Osteocyte (in vitro differentiated cells): Measurements from ENCODE around the gene ASTN2. TPM values are rescaled to one million over a fixed set of nuclear protein-coding genes. Genes with fewer than 3 reads are reported as not detected.

ENCODE experiments used
- DNase-seq: peaks from one replicate; pipeline ENCODE4 v3.0.0; 2021; ENCODE audit warnings: mixed read lengths; ENCODE audit not compliant: unreplicated experiment; ENCODE audit errors: extremely low spot score
- H3K27ac Mint-ChIP-seq: one replicate; pipeline ENCODE4 v1.8.0; 2021; ENCODE audit warnings: mild to moderate bottlenecking, mixed read lengths; ENCODE audit not compliant: unreplicated experiment
- H3K27me3 Mint-ChIP-seq: one replicate; pipeline ENCODE4 v1.8.0; 2021; ENCODE audit warnings: mixed read lengths; ENCODE audit not compliant: unreplicated experiment
- H3K36me3 Mint-ChIP-seq: one replicate; pipeline ENCODE4 v1.8.0; 2021; ENCODE audit warnings: mixed read lengths; ENCODE audit not compliant: unreplicated experiment
- H3K4me1 Mint-ChIP-seq: one replicate; pipeline ENCODE4 v1.8.0; 2021; ENCODE audit warnings: mixed read lengths; ENCODE audit not compliant: unreplicated experiment
- H3K4me3 Mint-ChIP-seq: one replicate; pipeline ENCODE4 v1.8.0; 2021; ENCODE audit warnings: mild to moderate bottlenecking, moderate library complexity, mixed read lengths; ENCODE audit not compliant: unreplicated experiment
- H3K9me3 Mint-ChIP-seq: one replicate; pipeline ENCODE4 v1.8.0; 2021; ENCODE audit warnings: mixed read lengths; ENCODE audit not compliant: unreplicated experiment
- CTCF ChIP-seq: fragments of 200-600 bp; sonication (generic); IDR thresholded peaks from 2 replicates; pipeline ENCODE4 v1.5.0; 2021; ENCODE audit warnings: antibody characterized with exemption, mild to moderate bottlenecking, moderate library complexity
- total RNA-seq: library from RNA; stranded (reverse); gene quantifications from 2 replicates; pipeline ENCODE4 v1.2.1, GENCODE V29; 2021

ASTN2 gene
- total RNA-seq, 1 donor from 2014 or later, result 2.3 TPM

GRCh38 chr9:117418111-117418510 lies 3.3 kb upstream of the ASTN2 start:
- Mint-ChIP-seq H3K27ac (no peak overlapping the region), H3K27me3 (peaks cover 9% of the 10 kb centered on the region), H3K36me3 (no peaks in the 10 kb centered on the region), H3K4me3 (no peak overlapping the region), H3K9me3 (no peaks in the 10 kb centered on the region), H3K4me1 (peaks cover 7% of the 10 kb centered on the region)
- TF ChIP-seq CTCF, result no peak
- DNase-seq, result no peak

GRCh38 chr9:117416856-117417255 lies 2.0 kb upstream of the ASTN2 start:
- Mint-ChIP-seq H3K36me3 (no peaks in the 10 kb centered on the region), H3K9me3 (no peaks in the 10 kb centered on the region), H3K27ac (no peak overlapping the region), H3K27me3 (peaks cover 21% of the 10 kb centered on the region), H3K4me3 (no peak overlapping the region), H3K4me1 (peaks cover 7% of the 10 kb centered on the region)
- TF ChIP-seq CTCF, result no peak
- no peak for DNase-seq

GRCh38 chr9:117415358-117415914 lies 579 bp upstream of the ASTN2 start:
- peaks cover 33% of the 10 kb centered on the region for H3K27me3 Mint-ChIP-seq
- H3K9me3 Mint-ChIP-seq, result no peaks in the 10 kb centered on the region
- no peak overlapping the region for H3K27ac Mint-ChIP-seq
- H3K4me3 Mint-ChIP-seq, result no peak overlapping the region
- no peaks in the 10 kb centered on the region for H3K36me3 Mint-ChIP-seq
- DNase-seq, result no peak
- H3K4me1 Mint-ChIP-seq, result peaks cover 7% of the 10 kb centered on the region
- TF ChIP-seq CTCF, result no peak

- H3K27ac Mint-ChIP-seq, result no peak overlapping the region
- no peaks in the 10 kb centered on the region for H3K36me3 Mint-ChIP-seq
- H3K9me3 Mint-ChIP-seq, result no peaks in the 10 kb centered on the region
- H3K4me3 Mint-ChIP-seq, result peak overlapping the region; percentile 64
- DNase-seq, result no peak
- peaks cover 7% of the 10 kb centered on the region for H3K4me1 Mint-ChIP-seq
- TF ChIP-seq CTCF, result no peak
- peaks cover 43% of the 10 kb centered on the region for H3K27me3 Mint-ChIP-seq
These were observed 494 bp downstream of the ASTN2 start for GRCh38 chr9:117414220-117414905.

- H3K4me3 Mint-ChIP-seq, result peak overlapping the region; percentile 64
- H3K27me3 Mint-ChIP-seq, result peaks cover 43% of the 10 kb centered on the region
- no peak for TF ChIP-seq CTCF
- DNase-seq, result no peak
- H3K36me3 Mint-ChIP-seq, result no peaks in the 10 kb centered on the region
- H3K27ac Mint-ChIP-seq, result no peak overlapping the region
- no peaks in the 10 kb centered on the region for H3K9me3 Mint-ChIP-seq
- peaks cover 7% of the 10 kb centered on the region for H3K4me1 Mint-ChIP-seq
These were observed 1.3 kb downstream of the ASTN2 start for GRCh38 chr9:117413346-117414219.
